GM12878 (cell line): Measurements from ENCODE around the gene FAM222B. TPM values are rescaled to one million over a fixed set of nuclear protein-coding genes. Genes with fewer than 3 reads are reported as not detected.
A peak's percentile ranks its signal among the peaks of the same experiment; 100 is the strongest.

Experiments
- ATAC-seq: fragments of 200-7000 bp; cut with Tn5 transposase; 3 replicates; pipeline ENCODE4 v1.9.1; 2020; ENCODE audit warnings: mild to moderate bottlenecking, moderate library complexity
- BruUV-seq: library from RNA; stranded (reverse); fragments of 400-500 nt; replicated peaks from 2 replicates; lab custom pipeline; 2021; lab: Mats Ljungman, UMichigan
- CTCF ChIA-PET: fragments of 300-600 bp; sonication (Branson Sonifier 250); formaldehyde crosslinking; extraction: SDS; loops from one replicate; lab custom pipeline; 2021; ENCODE audit warnings: inconsistent platforms; lab: Yijun Ruan, JAX
- POLR2A ChIA-PET: fragments of 350-600 bp; formaldehyde crosslinking; extraction: SDS; loops from one replicate; lab custom pipeline; 2021; ENCODE audit warnings: inconsistent platforms; lab: Charles Lee
- RAD21 ChIA-PET: fragments of 300-600 bp; sonication (Branson Sonifier 250); formaldehyde crosslinking; loops from one replicate; lab custom pipeline; 2023; ENCODE audit warnings: antibody characterized with exemption; ENCODE audit not compliant: unreplicated experiment; lab: Charles Lee
- SMC1A ChIA-PET: fragments of 300-600 bp; sonication (Branson Sonifier 250); formaldehyde crosslinking; loops from one replicate; lab custom pipeline; 2023; ENCODE audit not compliant: unreplicated experiment, uncharacterized antibody; lab: Charles Lee
- DNase-seq: peaks from one replicate; pipeline ENCODE4 v3.0.0-alpha.2; 2011; ENCODE audit warnings: low read depth, low spot score
- FAIRE-seq: peaks from 3 replicates; lab custom pipeline; 2011; peaks lifted over from hg19 to GRCh38; lab: Jason Lieb, UNC
- H2AFZ ChIP-seq: 2 replicates; pipeline ENCODE4 v1.6.0; 2011; ENCODE audit warnings: low read depth, low read length, control low read depth; ENCODE audit not compliant: control insufficient read depth
- H3K27ac ChIP-seq: 2 replicates; pipeline ENCODE4 v1.5.1; 2011; ENCODE audit warnings: control low read depth; ENCODE audit not compliant: control insufficient read depth, insufficient read depth
- H3K27me3 ChIP-seq, 2 experiments: replicated peaks in 1 of 2; 2 replicates each; pipeline versions ENCODE4 v1.6.0 to v1.6.1; 2011; ENCODE audit warnings: low read length in 1 of 2; ENCODE audit not compliant: control insufficient read depth in 2 of 2, insufficient read depth in 2 of 2
- H3K36me3 ChIP-seq, 2 experiments: 2 replicates each; pipeline ENCODE4 v1.5.1; 2011; ENCODE audit warnings: low read length in 1 of 2; ENCODE audit not compliant: control insufficient read depth in 2 of 2, insufficient read depth in 2 of 2
- H3K4me1 ChIP-seq: 2 replicates; pipeline ENCODE4 v1.6.1; 2011; ENCODE audit warnings: mild to moderate bottlenecking, low read length, moderate library complexity, mixed read lengths; ENCODE audit not compliant: control insufficient read depth, insufficient read depth
- H3K4me2 ChIP-seq: 2 replicates; pipeline ENCODE4 v1.6.0; 2011; ENCODE audit warnings: control low read depth; ENCODE audit not compliant: control insufficient read depth, insufficient read depth
- H3K4me3 ChIP-seq: fragments of 200-600 bp; sonication (generic); 2 replicates; pipeline ENCODE4 v1.5.1; 2016
- H3K79me2 ChIP-seq: 2 replicates; pipeline ENCODE4 v1.6.0; 2011; ENCODE audit warnings: low read length; ENCODE audit not compliant: control insufficient read depth, insufficient read depth
- H3K9ac ChIP-seq: 2 replicates; pipeline ENCODE4 v1.8.0; 2011; ENCODE audit warnings: low read length, control low read depth, mixed read lengths; ENCODE audit not compliant: control insufficient read depth, insufficient read depth
- H3K9me3 ChIP-seq: replicated peaks from 3 replicates; pipeline ENCODE4 v1.5.1; 2011; ENCODE audit warnings: mild to moderate bottlenecking, low read length; ENCODE audit not compliant: control insufficient read depth, insufficient read depth
- H4K20me1 ChIP-seq: 2 replicates; pipeline ENCODE4 v1.6.0; 2011; ENCODE audit not compliant: control insufficient read depth, insufficient read depth
- BACH1 ChIP-seq: fragments of 450-650 bp; IDR thresholded peaks from 2 replicates; pipeline ENCODE4 v1.6.1; 2017; ENCODE audit warnings: mild to moderate bottlenecking, borderline replicate concordance
- CBX5 ChIP-seq: sonication (generic); IDR thresholded peaks from 2 replicates; pipeline ENCODE4 v1.6.1; 2016; ENCODE audit warnings: low read depth, moderate library complexity, mild to moderate bottlenecking, inconsistent platforms
- EP300 ChIP-seq, 2 experiments: fragments of 150-350 bp in 1 of 2; IDR thresholded peaks; 2 replicates each; pipeline ENCODE4 v1.6.1; 2011 to 2012; ENCODE audit warnings: low read depth in 2 of 2, low read length in 2 of 2, borderline replicate concordance in 1 of 2, improper control_type of control experiment in 1 of 2, inconsistent platforms in 1 of 2; ENCODE audit not compliant: control insufficient read depth in 1 of 2
- ETV6 ChIP-seq, 2 experiments: fragments of 450-650 bp in 1 of 2; IDR thresholded peaks in 1 of 2; conservative IDR thresholded peaks in 1 of 2; 2 replicates each; pipeline ENCODE4 v1.6.1; 2014; ENCODE audit warnings: antibody characterized with exemption in 1 of 2, borderline replicate concordance in 1 of 2, low read depth in 1 of 2, mild to moderate bottlenecking in 1 of 2, moderate library complexity in 1 of 2
- FOXK2 ChIP-seq: fragments of 450-650 bp; IDR thresholded peaks from 2 replicates; pipeline ENCODE4 v1.6.1; 2017; ENCODE audit warnings: mild to moderate bottlenecking, moderate library complexity
- HCFC1 ChIP-seq: fragments of 150-350 bp; IDR thresholded peaks from 2 replicates; pipeline ENCODE4 v1.6.1; 2014; ENCODE audit warnings: low read length
- HDGF ChIP-seq: fragments of 450-650 bp; IDR thresholded peaks from 2 replicates; pipeline ENCODE4 v1.6.1; 2016; ENCODE audit warnings: antibody characterized with exemption
- IKZF2 ChIP-seq, 2 experiments: fragments of 450-650 bp; IDR thresholded peaks; 2 replicates each; pipeline ENCODE4 v1.6.1; 2017; ENCODE audit warnings: mild to moderate bottlenecking in 2 of 2, moderate library complexity in 2 of 2
- KDM1A ChIP-seq: fragments of 200-600 bp; sonication (generic); IDR thresholded peaks from 2 replicates; pipeline ENCODE4 v1.6.1; 2016; ENCODE audit warnings: borderline replicate concordance
- NFIC ChIP-seq: IDR thresholded peaks from 2 replicates; pipeline ENCODE4 v1.6.1; 2012; ENCODE audit warnings: low read depth, mild to moderate bottlenecking, inconsistent platforms, low read length, moderate library complexity
- NFYB ChIP-seq: IDR thresholded peaks from 2 replicates; pipeline ENCODE4 v1.6.1; 2011; ENCODE audit warnings: low read depth, mild to moderate bottlenecking, low read length, improper control_type of control experiment, moderate library complexity; ENCODE audit not compliant: insufficient read depth
- POLR2A ChIP-seq: IDR thresholded peaks from 2 replicates; pipeline ENCODE4 v1.6.1; 2011; ENCODE audit warnings: low read depth, mild to moderate bottlenecking, low read length
- POU2F2 ChIP-seq: IDR thresholded peaks from 3 replicates; pipeline ENCODE4 v1.6.1; 2011; ENCODE audit warnings: low read depth, mild to moderate bottlenecking, low read length, borderline replicate concordance
- SMARCA5 ChIP-seq: fragments of 450-650 bp; IDR thresholded peaks from 2 replicates; pipeline ENCODE4 v1.6.1; 2017; ENCODE audit warnings: mild to moderate bottlenecking
- SPI1 ChIP-seq: IDR thresholded peaks from 2 replicates; pipeline ENCODE4 v1.6.1; 2011; ENCODE audit warnings: low read depth, mild to moderate bottlenecking, low read length, moderate library complexity, borderline replicate concordance; ENCODE audit not compliant: insufficient read depth
- SRF ChIP-seq, 2 experiments: IDR thresholded peaks; 2 replicates each; pipeline ENCODE4 v1.6.1; 2011; ENCODE audit warnings: low read depth in 2 of 2, low read length in 2 of 2, mild to moderate bottlenecking in 1 of 2, moderate library complexity in 1 of 2
- ZNF207 ChIP-seq: fragments of 450-650 bp; IDR thresholded peaks from 2 replicates; pipeline ENCODE4 v1.6.1; 2014; ENCODE audit warnings: antibody characterized with exemption, mild to moderate bottlenecking, borderline replicate concordance
- WGBS: methylation state at CpG from one replicate; pipeline ENCODE4 v1.1.6; 2016; ENCODE audit warnings: low lambda C conversion rate; ENCODE audit not compliant: insufficient replicate concordance, insufficient coverage; ENCODE audit errors: missing lambda C conversion rate; 5-methylcytosine and 5-hydroxymethylcytosine counted together
- in situ Hi-C: fragments of 300-500 bp; cut with MboI; formaldehyde crosslinking; loops from 9 replicates; pipeline ENCODE4 v1.14.3; 2018; ENCODE audit warnings: mixed read lengths
- intact Hi-C: fragments of 100-400 bp; cut with micrococcal nuclease; formaldehyde crosslinking; loops from one replicate; pipeline ENCODE4 v1.14.2; 2022; ENCODE audit not compliant: unreplicated experiment
- polyA plus RNA-seq, 11 experiments: library from polyadenylated mRNA; depleted of rRNA in 4 of 11; unstranded in 6 of 11; stranded (reverse) in 5 of 11; fragments of >200 nt; fragmentation: Nextera tagmentation in 4 of 11; fragmentation: Illumina TruSeq in 1 of 11; extraction: Ambion mirVana in 4 of 11; extraction: Trizol in 1 of 11; gene quantifications; 1 replicate in 1 of 11; 2 replicates in 10 of 11; pipeline versions ENCODE4 v1.2.1 to v1.2.3, GENCODE V29; 2011 to 2016; ENCODE audit warnings: inconsistent platforms in 2 of 11, missing spikeins in 2 of 11, low read depth in 1 of 11
- total RNA-seq, 4 experiments: library from RNA; depleted of rRNA in 3 of 4; stranded (reverse); fragments of >200 nt in 3 of 4; fragmentation: Illumina TruSeq in 1 of 4; extraction: Trizol in 1 of 4; gene quantifications; 2 replicates each; pipeline versions ENCODE4 v1.2.1 to v1.2.3, GENCODE V29; 2013 to 2021
- TF ChIP-seq, protein P1 (sequence below): fragments of 450-650 bp; conservative IDR thresholded peaks from 2 replicates; pipeline ENCODE4 v1.6.1; 2017; ENCODE audit warnings: mild to moderate bottlenecking, moderate library complexity
- TF ChIP-seq, protein P2 (sequence below): fragments of 450-650 bp; IDR thresholded peaks from 2 replicates; pipeline ENCODE4 v1.6.1; 2014; ENCODE audit warnings: mild to moderate bottlenecking

Gene FAM222B
- total and polyA plus RNA-seq, 10 of the 15 experiments (the other 5 are each of a cell fraction or from before 2014, with no cell fraction given), result 2.8 to 18.3 (median 6.4) TPM

DNA sequence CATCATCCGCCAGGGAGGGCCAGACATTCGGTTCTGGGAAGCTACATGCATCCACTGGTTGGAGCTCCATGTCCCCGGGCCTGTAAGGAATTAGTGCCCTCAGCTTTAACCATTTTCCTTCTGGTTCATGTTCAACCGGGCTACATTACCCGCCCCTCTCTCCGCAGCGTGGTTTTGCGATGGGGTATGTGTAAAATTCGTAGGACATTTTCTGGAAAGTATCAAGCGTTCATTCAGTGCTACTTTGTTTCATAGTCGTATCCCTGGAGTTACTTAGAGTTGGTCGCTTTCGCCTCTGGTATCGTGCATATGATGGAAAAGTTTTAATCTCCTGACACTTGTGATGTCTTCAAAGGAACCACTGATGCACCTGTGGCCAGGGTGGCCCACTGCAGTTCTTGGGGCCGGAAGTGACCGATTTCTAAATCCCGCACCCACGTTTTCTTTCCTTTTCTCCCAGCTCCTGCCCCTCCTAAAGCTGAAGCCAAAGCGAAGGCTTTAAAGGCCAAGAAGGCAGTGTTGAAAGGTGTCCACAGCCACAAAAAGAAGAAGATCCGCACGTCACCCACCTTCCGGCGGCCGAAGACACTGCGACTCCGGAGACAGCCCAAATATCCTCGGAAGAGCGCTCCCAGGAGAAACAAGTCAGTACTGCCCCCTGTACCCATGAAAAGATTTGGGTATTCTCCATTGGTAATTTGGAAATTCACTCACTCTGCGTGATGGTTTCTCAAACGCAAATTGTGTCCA lies 122.2 kb downstream of the FAM222B start (continued):
- TF ChIP-seq, protein P1, sequence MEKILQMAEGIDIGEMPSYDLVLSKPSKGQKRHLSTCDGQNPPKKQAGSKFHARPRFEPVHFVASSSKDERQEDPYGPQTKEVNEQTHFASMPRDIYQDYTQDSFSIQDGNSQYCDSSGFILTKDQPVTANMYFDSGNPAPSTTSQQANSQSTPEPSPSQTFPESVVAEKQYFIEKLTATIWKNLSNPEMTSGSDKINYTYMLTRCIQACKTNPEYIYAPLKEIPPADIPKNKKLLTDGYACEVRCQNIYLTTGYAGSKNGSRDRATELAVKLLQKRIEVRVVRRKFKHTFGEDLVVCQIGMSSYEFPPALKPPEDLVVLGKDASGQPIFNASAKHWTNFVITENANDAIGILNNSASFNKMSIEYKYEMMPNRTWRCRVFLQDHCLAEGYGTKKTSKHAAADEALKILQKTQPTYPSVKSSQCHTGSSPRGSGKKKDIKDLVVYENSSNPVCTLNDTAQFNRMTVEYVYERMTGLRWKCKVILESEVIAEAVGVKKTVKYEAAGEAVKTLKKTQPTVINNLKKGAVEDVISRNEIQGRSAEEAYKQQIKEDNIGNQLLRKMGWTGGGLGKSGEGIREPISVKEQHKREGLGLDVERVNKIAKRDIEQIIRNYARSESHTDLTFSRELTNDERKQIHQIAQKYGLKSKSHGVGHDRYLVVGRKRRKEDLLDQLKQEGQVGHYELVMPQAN, result 0 out of 2 replicates have a peak, but pooled peaks have one; percentile 27
- peak; percentile 28 for TF ChIP-seq POLR2A

DNA sequence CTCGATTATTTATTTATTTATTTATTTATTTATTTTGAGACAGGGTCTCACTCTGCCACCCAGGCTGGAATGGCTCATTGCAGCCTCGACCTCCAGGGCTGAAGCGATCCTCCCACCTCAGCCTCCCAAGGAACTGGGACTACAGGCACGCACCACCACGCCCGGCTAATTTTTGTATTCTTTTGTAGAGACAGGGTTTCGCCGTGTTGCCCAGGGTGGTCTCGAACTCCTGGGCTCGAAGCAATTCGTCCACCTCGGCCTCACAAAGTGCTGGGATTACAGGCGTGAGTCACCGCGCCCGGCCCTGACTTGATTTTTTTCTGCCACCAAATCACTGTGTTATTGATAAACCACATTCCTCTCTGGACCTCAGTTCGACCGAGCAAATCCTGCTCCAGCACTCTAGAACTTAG lies 123.6 kb downstream of the FAM222B start:
- DNase-seq (no peak), FAIRE-seq (no peak), ATAC-seq (no peak)
- in situ Hi-C loops (no loop called here), intact Hi-C loops (loop anchor here (5.0 to 10.0 kb wide), 2 partner anchors 57 to 164 kb away; partner anchors contain the start of genes SDF2, SUPT6H and UNC119)
- CTCF ChIA-PET, result interaction anchor here (0.8 to 12.6 kb wide), 15 partner anchors 8 to 398 kb away, joined by 3 to 394 read pairs (median 5); partner anchors contain the start of genes BLTP2, DHRS13, NEK8 and PHF12
- 61% methylated on average over 18 of the region's 18 CpGs for WGBS
- SMC1A ChIA-PET, result interaction anchor here (0.7 to 2.7 kb wide), 12 partner anchors 7 to 233 kb away, joined by 3 to 15 read pairs (median 4); partner anchors contain the start of genes BLTP2, NEK8, PHF12 and PROCA1
- H3K4me1 ChIP-seq, result peaks cover 12% of the 10 kb centered on the region
- H3K4me2 ChIP-seq, result peak overlapping the region; percentile 95
- no peaks in the 10 kb centered on the region for H4K20me1 ChIP-seq
- POLR2A ChIA-PET, result interaction anchor here (0.6 to 17.2 kb wide), 22 partner anchors 8 to 233 kb away, joined by 3 to 485 read pairs (median 6); partner anchors contain the start of genes BLTP2, NEK8, PHF12 and PIGS
- peaks cover 12 to 13% of the 10 kb centered on the region in 2 experiments; a peak in 3 of 4 replicates for H3K36me3 ChIP-seq
- peak overlapping the region; percentile 92; the same call in 1 of the 2 replicates for H3K9ac ChIP-seq
- RAD21 ChIA-PET, result interaction anchor here (0.5 to 1.6 kb wide), 23 partner anchors 8 to 235 kb away, joined by 3 to 10 read pairs (median 4); partner anchors contain the start of genes BLTP2, FAM222B, NEK8 and PHF12
- no peaks in the 10 kb centered on the region for H3K27me3 ChIP-seq
- H3K9me3 ChIP-seq, result no peaks in the 10 kb centered on the region
- H3K27ac ChIP-seq, result peak overlapping the region; percentile 83
- H3K79me2 ChIP-seq, result peaks cover 39% of the 10 kb centered on the region
- BruUV-seq, result no TSS peak
- peak overlapping the region; percentile 54 for H3K4me3 ChIP-seq
- H2AFZ ChIP-seq, result peak overlapping the region; percentile 86
- TF ChIP-seq SPI1 (no peak), SRF (IDR thresholded peaks at IDR 0.05; ENCODE audit: low read depth in 2 of 2, low read length in 2 of 2) (no peak), CBX5 (no peak), HDGF (no peak), BACH1 (no peak), SMARCA5 (no peak), IKZF2 (IDR thresholded peaks at IDR 0.05) (0 out of 4 replicates have a peak, but pooled peaks of 1 of the 2 experiments have one; percentile 14), NFYB (no peak), FOXK2 (no peak), POU2F2 (no peak), EP300 (IDR thresholded peaks at IDR 0.05; ENCODE audit: borderline replicate concordance in 1 of 2, control insufficient read depth in 1 of 2, low read depth in 2 of 2, low read length in 2 of 2) (no peak), HCFC1 (no peak), ETV6 (conservative IDR thresholded peaks at IDR 0.05 in 1 of 2, IDR thresholded peaks at IDR 0.05 in 1 of 2; ENCODE audit: borderline replicate concordance in 1 of 2, low read depth in 1 of 2) (no peak), NFIC (no peak), KDM1A (no peak), ZNF207 (no peak)
- TF ChIP-seq, protein P2, sequence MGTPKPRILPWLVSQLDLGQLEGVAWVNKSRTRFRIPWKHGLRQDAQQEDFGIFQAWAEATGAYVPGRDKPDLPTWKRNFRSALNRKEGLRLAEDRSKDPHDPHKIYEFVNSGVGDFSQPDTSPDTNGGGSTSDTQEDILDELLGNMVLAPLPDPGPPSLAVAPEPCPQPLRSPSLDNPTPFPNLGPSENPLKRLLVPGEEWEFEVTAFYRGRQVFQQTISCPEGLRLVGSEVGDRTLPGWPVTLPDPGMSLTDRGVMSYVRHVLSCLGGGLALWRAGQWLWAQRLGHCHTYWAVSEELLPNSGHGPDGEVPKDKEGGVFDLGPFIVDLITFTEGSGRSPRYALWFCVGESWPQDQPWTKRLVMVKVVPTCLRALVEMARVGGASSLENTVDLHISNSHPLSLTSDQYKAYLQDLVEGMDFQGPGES, result no peak
